HG03521 (cell line): ENCODE data around the gene MMP24OS.

Source experiments
- ATAC-seq: cut with Tn5 transposase; IDR thresholded peaks from one replicate; pipeline ENCODE4 v1.9.1; 2021; ENCODE audit warnings: mild to moderate bottlenecking, moderate library complexity; ENCODE audit not compliant: unreplicated experiment

The MMP24OS gene

GRCh38 chr20:35306931-35307517 is 29.1 kb upstream of the MMP24OS start:
- ATAC-seq = no peak

GRCh38 chr20:35305682-35306556 is 28.0 kb upstream of the MMP24OS start:
- ATAC-seq = no peak

- no peak for ATAC-seq
These were observed 27.0 kb upstream of the MMP24OS start for GRCh38 chr20:35304956-35305355.

GRCh38 chr20:35303735-35304491 is 26.0 kb upstream of the MMP24OS start:
- ATAC-seq = no peak

GRCh38 chr20:35303382-35303734 is 25.4 kb upstream of the MMP24OS start:
- ATAC-seq = no peak

- ATAC-seq = no peak
These were observed 24.8 kb upstream of the MMP24OS start for GRCh38 chr20:35302421-35303335.

- ATAC-seq = no peak
These were observed 23.5 kb upstream of the MMP24OS start for GRCh38 chr20:35301426-35301825.

- ATAC-seq = no peak
These were observed 22.7 kb upstream of the MMP24OS start for GRCh38 chr20:35300469-35301262.

- ATAC-seq = no peak
These were observed 21.9 kb upstream of the MMP24OS start for GRCh38 chr20:35299780-35300179.

- no peak for ATAC-seq
These were observed 20.3 kb upstream of the MMP24OS start for GRCh38 chr20:35298264-35298663.

GRCh38 chr20:35297740-35298139 is 19.8 kb upstream of the MMP24OS start:
- ATAC-seq = no peak

- ATAC-seq = no peak
These were observed 19.2 kb upstream of the MMP24OS start for GRCh38 chr20:35297155-35297554.

- ATAC-seq = no peak
These were observed 18.2 kb upstream of the MMP24OS start for GRCh38 chr20:35296101-35296554.

- ATAC-seq = no peak
These were observed 17.8 kb upstream of the MMP24OS start for GRCh38 chr20:35295674-35296073.

- ATAC-seq = no peak
These were observed 17.1 kb upstream of the MMP24OS start for GRCh38 chr20:35295058-35295457.

GRCh38 chr20:35294293-35294685 is 16.4 kb upstream of the MMP24OS start:
- ATAC-seq = no peak

GRCh38 chr20:35293303-35294292 is 15.7 kb upstream of the MMP24OS start:
- ATAC-seq = no peak

- ATAC-seq = no peak
These were observed 14.8 kb upstream of the MMP24OS start for GRCh38 chr20:35292504-35293285.
